CD4-positive, alpha-beta memory T cell (primary cell): ENCODE data around the gene MGAT1. TPM values are rescaled to one million over a fixed set of nuclear protein-coding genes. Genes with fewer than 3 reads are reported as not detected.

Experiments used
- CTCF ChIA-PET: fragments of 350-600 bp; sonication (Branson Sonifier 250); formaldehyde crosslinking; loops from one replicate; lab custom pipeline; 2021; ENCODE audit warnings: inconsistent platforms; ENCODE audit not compliant: partially characterized antibody; lab: Charles Lee
- POLR2A ChIA-PET: fragments of 350-600 bp; sonication (Branson Sonifier 250); formaldehyde crosslinking; loops from one replicate; lab custom pipeline; 2021; ENCODE audit not compliant: partially characterized antibody; lab: Charles Lee
- DNase-seq, 5 donors: peaks; one replicate each; pipeline versions ENCODE4 v3.0.0 to v3.0.0-alpha.2; 2020 to 2022; ENCODE audit warnings: mixed read lengths in 1 of 5
- H3K27ac ChIP-seq: one replicate; pipeline ENCODE4 v1.7.0; 2013; ENCODE audit warnings: low read depth, low read length
- H3K27me3 ChIP-seq: 2 replicates; pipeline ENCODE4 v1.7.0; 2013; ENCODE audit warnings: mild to moderate bottlenecking, low read length, moderate library complexity; ENCODE audit not compliant: insufficient read depth
- H3K36me3 ChIP-seq: 2 replicates; pipeline ENCODE4 v1.7.0; 2013; ENCODE audit warnings: mild to moderate bottlenecking, low read length, moderate library complexity; ENCODE audit not compliant: insufficient read depth
- H3K4me1 ChIP-seq: 2 replicates; pipeline ENCODE4 v1.7.0; 2013; ENCODE audit warnings: mild to moderate bottlenecking, low read length, moderate library complexity; ENCODE audit not compliant: insufficient read depth
- H3K4me3 ChIP-seq, 2 donors: one replicate each; pipeline ENCODE4 v1.7.0; 2013; ENCODE audit warnings: low read length in 2 of 2, mild to moderate bottlenecking in 1 of 2
- H3K9me3 ChIP-seq, 2 donors: one replicate each; pipeline ENCODE4 v1.7.0; 2013; ENCODE audit warnings: low read length in 2 of 2, control low read depth in 1 of 2; ENCODE audit not compliant: control insufficient read depth in 1 of 2
- H3K27ac Mint-ChIP-seq, 7 donors: one replicate each; pipeline ENCODE4 v1.8.0; 2020 to 2021; ENCODE audit warnings: mixed read lengths in 7 of 7, mild to moderate bottlenecking in 6 of 7, inconsistent platforms in 3 of 7, moderate library complexity in 3 of 7
- H3K27me3 Mint-ChIP-seq, 2 donors: one replicate each; pipeline ENCODE4 v1.8.0; 2020 to 2021; ENCODE audit warnings: mixed read lengths in 2 of 2
- H3K36me3 Mint-ChIP-seq, 2 donors: one replicate each; pipeline ENCODE4 v1.8.0; 2020 to 2021; ENCODE audit warnings: mixed read lengths in 2 of 2, inconsistent platforms in 1 of 2, mild to moderate bottlenecking in 1 of 2
- H3K4me1 Mint-ChIP-seq, 4 donors: one replicate each; pipeline ENCODE4 v1.8.0; 2020 to 2021; ENCODE audit warnings: mixed read lengths in 4 of 4, mild to moderate bottlenecking in 1 of 4
- H3K4me3 Mint-ChIP-seq, 8 donors: one replicate each; pipeline ENCODE4 v1.8.0; 2020 to 2021; ENCODE audit warnings: mixed read lengths in 8 of 8, mild to moderate bottlenecking in 7 of 8, moderate library complexity in 6 of 8, inconsistent platforms in 3 of 8
- H3K9me3 Mint-ChIP-seq, 8 donors: one replicate each; pipeline ENCODE4 v1.8.0; 2020 to 2021; ENCODE audit warnings: mixed read lengths in 8 of 8, mild to moderate bottlenecking in 5 of 8, inconsistent platforms in 3 of 8, moderate library complexity in 1 of 8
- intact Hi-C: fragments of 100-400 bp; cut with micrococcal nuclease; formaldehyde crosslinking; loops from one replicate; pipeline ENCODE4 v1.15.1; 2023
- polyA plus RNA-seq, 2 donors: library from polyadenylated mRNA; unstranded; fragments of 300-500 nt; fragmentation: Illumina TruSeq; gene quantifications; one replicate each; pipeline ENCODE4 v1.2.3, GENCODE V29; 2021
- total RNA-seq, 2 experiments: library from RNA; stranded (reverse); gene quantifications; one replicate each; pipeline ENCODE4 v1.2.3, GENCODE V29; 2021

Gene MGAT1
- total and polyA plus RNA-seq, 4 experiments from 2014 or later = 135 to 187 (median 168) TPM

- Mint-ChIP-seq H3K4me3 (peak overlapping the region; percentile 87 to 99 (median 91)), H3K4me1 (peaks cover 61 to 93% (median 74%) of the 10 kb centered on the region in 4 donors), H3K9me3 (no peaks in the 10 kb centered on the region), H3K27me3 (no peaks in the 10 kb centered on the region), H3K27ac (peak overlapping the region; percentile 78 to 91 (median 86)), H3K36me3 (peaks cover 27 to 55% of the 10 kb centered on the region in 2 donors)
- intact Hi-C loops = loop anchor here (1.0 to 10.0 kb wide), 7 partner anchors 9 to 421 kb away; partner anchors contain the start of genes CNOT6 and TRIM41
- no peak for DNase-seq
- peaks cover 80% of the 10 kb centered on the region for H3K4me1 ChIP-seq
- H3K9me3 ChIP-seq = no peaks in the 10 kb centered on the region
- peak overlapping the region; percentile 38 to 84 for H3K4me3 ChIP-seq
- H3K27ac ChIP-seq = peak overlapping the region; percentile 87
- CTCF ChIA-PET = interaction anchor here (0.7 to 15.0 kb wide), 7 partner anchors 9 to 67 kb away, joined by 3 to 109 read pairs (median 4); partner anchors contain the start of gene ZFP62
- H3K27me3 ChIP-seq = no peaks in the 10 kb centered on the region
- POLR2A ChIA-PET = interaction anchor here (0.7 to 10.8 kb wide), 9 partner anchors 7 to 460 kb away, joined by 3 to 236 read pairs (median 8); partner anchors contain the start of gene ZFP62
- H3K36me3 ChIP-seq = peaks cover 15% of the 10 kb centered on the region
These were observed 846 bp downstream of the MGAT1 start for GRCh38 chr5:180801596-180802324.

- no peak overlapping the region for H3K4me3 ChIP-seq
- H3K36me3 Mint-ChIP-seq = peaks cover 35 to 67% of the 10 kb centered on the region in 2 donors
- CTCF ChIA-PET = interaction anchor here (1.1 to 15.0 kb wide), 6 partner anchors 10 to 68 kb away, joined by 3 to 109 read pairs (median 5); no protein-coding TSS in a partner anchor
These were observed 2.5 kb downstream of the MGAT1 start for GRCh38 chr5:180799902-180800801.

GRCh38 chr5:180799194-180799593 lies 3.4 kb downstream of the MGAT1 start:
- Mint-ChIP-seq H3K27ac (peak overlapping the region; percentile 54 to 96 (median 86)), H3K9me3 (no peaks in the 10 kb centered on the region), H3K4me1 (peaks cover 65 to 92% (median 74%) of the 10 kb centered on the region in 4 donors), H3K4me3 (peak overlapping the region; percentile 53 to 97 (median 84)), H3K36me3 (peaks cover 39 to 74% of the 10 kb centered on the region in 2 donors), H3K27me3 (no peaks in the 10 kb centered on the region)
- H3K4me3 ChIP-seq = no peak overlapping the region
- no peak for DNase-seq
- no peaks in the 10 kb centered on the region for H3K9me3 ChIP-seq
- H3K36me3 ChIP-seq = peaks cover 21% of the 10 kb centered on the region
- H3K4me1 ChIP-seq = peaks cover 78% of the 10 kb centered on the region
- ChIA-PET POLR2A (interaction anchor here (0.9 to 10.8 kb wide), 5 partner anchors 8 to 33 kb away, joined by 3 to 236 read pairs (median 5); no protein-coding TSS in a partner anchor), CTCF (interaction anchor here (0.6 to 15.0 kb wide), 7 partner anchors 10 to 69 kb away, joined by 3 to 109 read pairs (median 4); no protein-coding TSS in a partner anchor)
- intact Hi-C loops = no loop called here
- no peaks in the 10 kb centered on the region for H3K27me3 ChIP-seq
- H3K27ac ChIP-seq = peak overlapping the region; percentile 87

More at GRCh38 chr5:180799902-180800801, 2.5 kb downstream of the MGAT1 start:
- peak overlapping the region; percentile 81 to 96 (median 86) for H3K27ac Mint-ChIP-seq
- POLR2A ChIA-PET = interaction anchor here (1.1 to 10.8 kb wide), 5 partner anchors 10 to 32 kb away, joined by 3 to 236 read pairs (median 5); no protein-coding TSS in a partner anchor
- no peak for DNase-seq
- no peaks in the 10 kb centered on the region for H3K9me3 Mint-ChIP-seq
- H3K27me3 Mint-ChIP-seq = no peaks in the 10 kb centered on the region
- H3K4me1 Mint-ChIP-seq = peaks cover 65 to 93% (median 76%) of the 10 kb centered on the region in 4 donors
- intact Hi-C loops = loop anchor here (5.0 to 10.0 kb wide), 2 partner anchors 357 to 385 kb away; no protein-coding TSS in a partner anchor
- Histone ChIP-seq H3K27me3 (no peaks in the 10 kb centered on the region), H3K36me3 (peaks cover 15% of the 10 kb centered on the region), H3K27ac (peak overlapping the region; percentile 87), H3K4me1 (peaks cover 80% of the 10 kb centered on the region), H3K9me3 (no peaks in the 10 kb centered on the region)
- H3K4me3 Mint-ChIP-seq = peak overlapping the region; percentile 31 to 97 (median 90)

- no peaks in the 10 kb centered on the region for H3K27me3 ChIP-seq
- H3K27ac Mint-ChIP-seq = peak overlapping the region; percentile 52 to 91 (median 81)
- H3K27me3 Mint-ChIP-seq = no peaks in the 10 kb centered on the region
- H3K27ac ChIP-seq = no peak overlapping the region
- H3K4me3 Mint-ChIP-seq = peak overlapping the region; percentile 5 to 97 (median 66)
- ChIA-PET CTCF (interaction anchor here (1.5 kb wide), 1 partner anchor 9 kb away, joined by 4 read pairs; no protein-coding TSS in a partner anchor), POLR2A (interaction anchor here (4.8 to 10.8 kb wide), 2 partner anchors 15 to 33 kb away, joined by 26 to 166 read pairs; no protein-coding TSS in a partner anchor)
- intact Hi-C loops = no loop called here
- H3K4me3 ChIP-seq = no peak overlapping the region
- H3K4me1 Mint-ChIP-seq = peaks cover 67 to 88% (median 78%) of the 10 kb centered on the region in 4 donors
- DNase-seq = no peak
- H3K9me3 ChIP-seq = no peaks in the 10 kb centered on the region
- peaks cover 22% of the 10 kb centered on the region for H3K36me3 ChIP-seq
- H3K9me3 Mint-ChIP-seq = no peaks in the 10 kb centered on the region
- H3K4me1 ChIP-seq = peaks cover 83% of the 10 kb centered on the region
- peaks cover 45 to 76% of the 10 kb centered on the region in 2 donors for H3K36me3 Mint-ChIP-seq
These were observed 4.4 kb downstream of the MGAT1 start for GRCh38 chr5:180798193-180798592.

GRCh38 chr5:180797256-180798192 lies 5.1 kb downstream of the MGAT1 start:
- Mint-ChIP-seq H3K4me1 (peaks cover 70 to 90% (median 81%) of the 10 kb centered on the region in 4 donors), H3K9me3 (no peaks in the 10 kb centered on the region), H3K36me3 (peaks cover 49 to 81% of the 10 kb centered on the region in 2 donors), H3K27me3 (no peaks in the 10 kb centered on the region), H3K4me3 (peak overlapping the region in 7 of 8 donors; percentile 50 to 97 (median 67)), H3K27ac (peak overlapping the region; percentile 52 to 91 (median 81))
- ChIA-PET POLR2A (interaction anchor here (4.8 to 10.8 kb wide), 2 partner anchors 15 to 34 kb away, joined by 26 to 166 read pairs; no protein-coding TSS in a partner anchor), CTCF (interaction anchor here (1.5 kb wide), 1 partner anchor 8 kb away, joined by 4 read pairs; no protein-coding TSS in a partner anchor)
- DNase-seq = no peak
- Histone ChIP-seq H3K4me3 (no peak overlapping the region), H3K4me1 (peaks cover 83% of the 10 kb centered on the region), H3K36me3 (peaks cover 28% of the 10 kb centered on the region), H3K27ac (no peak overlapping the region), H3K27me3 (no peaks in the 10 kb centered on the region), H3K9me3 (no peaks in the 10 kb centered on the region)
- intact Hi-C loops = no loop called here
